ENCODE data around the gene SYNGR3. TPM values are rescaled to one million over a fixed set of nuclear protein-coding genes. Genes with fewer than 3 reads are reported as not detected.

Gene SYNGR3
- total RNA-seq, 1 experiment from 2014 or later: 11.9 TPM

GRCh38 chr16:2040787-2041522 is 51.2 kb downstream of the SYNGR3 start:
- H3K79me1 ChIP-seq (ENCODE audit: insufficient read depth, low read depth, low read length, poor library complexity, severe bottlenecking): no peaks in the 10 kb centered on the region
- no peak overlapping the region; the same call in 1 of the 2 replicates for H3K14ac ChIP-seq (ENCODE audit: insufficient read depth, low read length)
- H3K4ac ChIP-seq (ENCODE audit: low read depth, low read length): no peak overlapping the region
- Mint-ChIP-seq H3K36me3 (ENCODE audit: insufficient read depth in 1 of 3, low read depth in 3 of 3) (peaks cover 2 to 5% (median 3%) of the 10 kb centered on the region in 3 experiments; a peak in 5 of 7 replicates), H3K27ac (no peak overlapping the region), H3K9me3 (no peaks in the 10 kb centered on the region), H3K27me3 (ENCODE audit: low read depth) (no peaks in the 10 kb centered on the region), H3K4me1 (peaks cover 4 to 11% of the 10 kb centered on the region in 2 experiments; a peak in 3 of 4 replicates), H3K4me3 (no peak overlapping the region)
- H4K5ac ChIP-seq (ENCODE audit: insufficient read length, low read depth, low read length): no peak overlapping the region
- no peak overlapping the region for H4K91ac ChIP-seq (ENCODE audit: insufficient read length, low read depth, low read length)
- H4K8ac ChIP-seq (replicated peaks; ENCODE audit: insufficient read length, low read depth, low read length): no peak overlapping the region
- no peaks in the 10 kb centered on the region for H3K9me3 ChIP-seq (ENCODE audit: control insufficient read depth, low read depth, low read length)
- no CpG with 5 or more reads among the region's 20 CpGs for WGBS (ENCODE audit: extremely low coverage, insufficient read length, low lambda C conversion rate)
- H3T11ph ChIP-seq (ENCODE audit: low read length): no peak overlapping the region
- H3K23ac ChIP-seq (ENCODE audit: insufficient read length, low read depth, low read length): no peak overlapping the region
- H4K20me1 ChIP-seq (ENCODE audit: control insufficient read depth, insufficient read depth, insufficient read length): no peaks in the 10 kb centered on the region
- H2AK5ac ChIP-seq (ENCODE audit: insufficient read length, low read length): no peak overlapping the region
- no peak for TF ChIP-seq CTCF (conservative IDR thresholded peaks at IDR 0.05)
- no peak for DNase-seq
- H3K27ac ChIP-seq (ENCODE audit: insufficient read length, low read depth, low read length): no peak overlapping the region
- no peak overlapping the region for H2BK120ac ChIP-seq (ENCODE audit: low read depth, low read length, poor library complexity, severe bottlenecking)
- H2BK15ac ChIP-seq (ENCODE audit: low read depth, low read length): no peak overlapping the region
- no peaks in the 10 kb centered on the region for H3K79me2 ChIP-seq (ENCODE audit: insufficient read depth, low read length)
- H3K4me1 ChIP-seq (ENCODE audit: insufficient read depth, low read length): no peaks in the 10 kb centered on the region
- H2BK20ac ChIP-seq (ENCODE audit: low read depth, low read length, poor library complexity, severe bottlenecking): no peak overlapping the region
- no peak overlapping the region for H2AFZ ChIP-seq (ENCODE audit: low read length)
- H3K27me3 ChIP-seq (ENCODE audit: insufficient read depth, low read length): no peaks in the 10 kb centered on the region
- H3K18ac ChIP-seq (ENCODE audit: insufficient read length, low read depth, low read length): no peak overlapping the region
- H3K9ac ChIP-seq (ENCODE audit: extremely low read depth, insufficient read length, low read length): no peak overlapping the region
- H3K56ac ChIP-seq (ENCODE audit: insufficient read length, low read depth, low read length): no peak overlapping the region
- H2BK5ac ChIP-seq (ENCODE audit: insufficient read length, low read length): no peak overlapping the region
- no peak overlapping the region for H3K4me2 ChIP-seq (ENCODE audit: insufficient read depth, insufficient read length, low read length)
- H3K23me2 ChIP-seq (ENCODE audit: insufficient read length, low read depth, low read length, poor library complexity, severe bottlenecking): no peaks in the 10 kb centered on the region
- H2BK12ac ChIP-seq (ENCODE audit: insufficient read length, low read depth, low read length): no peak overlapping the region
